Hepatocyte (in vitro differentiated cells): ENCODE results near the gene SORCS2. TPM values are rescaled to one million over a fixed set of nuclear protein-coding genes. Genes with fewer than 3 reads are reported as not detected.

ENCODE experiments used
- DNase-seq: peaks from one replicate; pipeline ENCODE4 v3.0.0-alpha.2; 2016; ENCODE audit warnings: low spot score
- H2AFZ ChIP-seq: fragments of 200-600 bp; sonication (generic); 2 replicates; pipeline ENCODE4 v1.6.0; 2016; ENCODE audit warnings: antibody characterized with exemption, mild to moderate bottlenecking
- H3K27ac ChIP-seq: fragments of 200-600 bp; sonication (generic); 2 replicates; pipeline ENCODE4 v1.5.1; 2016; ENCODE audit warnings: mild to moderate bottlenecking
- H3K27me3 ChIP-seq: fragments of 200-600 bp; sonication (generic); 2 replicates; pipeline ENCODE4 v1.6.1; 2016
- H3K36me3 ChIP-seq: fragments of 200-600 bp; sonication (generic); replicated peaks from 2 replicates; pipeline ENCODE4 v1.5.1; 2016; ENCODE audit warnings: low read depth; ENCODE audit not compliant: insufficient read depth
- H3K4me1 ChIP-seq: fragments of 200-600 bp; sonication (generic); 2 replicates; pipeline ENCODE4 v1.5.1; 2016; ENCODE audit warnings: mild to moderate bottlenecking, moderate library complexity; ENCODE audit not compliant: insufficient read depth
- H3K4me2 ChIP-seq: fragments of 200-600 bp; sonication (generic); 2 replicates; pipeline ENCODE4 v1.6.0; 2016
- H3K4me3 ChIP-seq: fragments of 200-600 bp; sonication (generic); 2 replicates; pipeline ENCODE4 v1.5.1; 2016; ENCODE audit warnings: mild to moderate bottlenecking
- H3K79me2 ChIP-seq: fragments of 200-600 bp; sonication (generic); 2 replicates; pipeline ENCODE4 v1.6.0; 2017; ENCODE audit warnings: mild to moderate bottlenecking
- H3K9me2 ChIP-seq: fragments of 200-600 bp; sonication (generic); replicated peaks from 2 replicates; pipeline ENCODE4 v1.6.0; 2017; ENCODE audit warnings: mild to moderate bottlenecking; ENCODE audit not compliant: insufficient read depth
- H3K9me3 ChIP-seq: fragments of 200-600 bp; sonication (generic); 2 replicates; pipeline ENCODE4 v1.5.1; 2016; ENCODE audit warnings: low read depth, mild to moderate bottlenecking
- H4K20me1 ChIP-seq: fragments of 200-600 bp; sonication (generic); 2 replicates; pipeline ENCODE4 v1.6.0; 2016; ENCODE audit warnings: mild to moderate bottlenecking; ENCODE audit not compliant: insufficient read depth, poor library complexity, severe bottlenecking
- CTCF ChIP-seq: fragments of 200-600 bp; sonication (generic); IDR thresholded peaks from 2 replicates; pipeline ENCODE4 v1.5.1; 2016; ENCODE audit warnings: antibody characterized with exemption, mild to moderate bottlenecking; ENCODE audit not compliant: poor library complexity
- EZH2 ChIP-seq: fragments of 200-600 bp; sonication (generic); IDR thresholded peaks from 2 replicates; pipeline ENCODE4 v1.6.1; 2016; ENCODE audit warnings: antibody characterized with exemption, mild to moderate bottlenecking, borderline replicate concordance
- EZH2phosphoT487 ChIP-seq: fragments of 200-600 bp; sonication (generic); IDR thresholded peaks from one replicate; pipeline ENCODE4 v1.6.1; 2018; ENCODE audit warnings: antibody characterized with exemption, mild to moderate bottlenecking, low read depth, moderate library complexity; ENCODE audit not compliant: unreplicated experiment, severe bottlenecking
- WGBS: methylation state at CpG from one replicate; pipeline ENCODE4 v1.1.6; 2016; ENCODE audit warnings: low lambda C conversion rate; ENCODE audit errors: missing lambda C conversion rate; 5-methylcytosine and 5-hydroxymethylcytosine counted together
- polyA plus RNA-seq: library from polyadenylated mRNA; unstranded; fragments of >200 nt; fragmentation: Nextera tagmentation; extraction: Ambion mirVana; gene quantifications from 2 replicates; pipeline ENCODE4 v1.2.1, GENCODE V29; 2016
- total RNA-seq: library from RNA; depleted of rRNA; stranded (reverse); fragments of >200 nt; gene quantifications from 2 replicates; pipeline ENCODE4 v1.2.3, GENCODE V29; 2014

The SORCS2 gene
- total and polyA plus RNA-seq, 2 experiments from 2014 or later = 1.6 to 4.8 TPM

- H4K20me1 ChIP-seq = no peaks in the 10 kb centered on the region
These were observed 101.4 kb downstream of the SORCS2 start for GRCh38 chr4:7293703-7294102.

GRCh38 chr4:7294176-7294756 is 101.9 kb downstream of the SORCS2 start:
- WGBS = 64% methylated on average over 5 of the region's 7 CpGs
- no peaks in the 10 kb centered on the region for H3K36me3 ChIP-seq
- H3K9me2 ChIP-seq = no peaks in the 10 kb centered on the region
- no peaks in the 10 kb centered on the region for H3K9me3 ChIP-seq
- no peak overlapping the region for H3K4me3 ChIP-seq
- H3K27me3 ChIP-seq = peaks cover 3% of the 10 kb centered on the region
- DNase-seq = no peak
- H2AFZ ChIP-seq = no peak overlapping the region
- H3K27ac ChIP-seq = no peak overlapping the region
- H3K79me2 ChIP-seq = no peaks in the 10 kb centered on the region
- no peaks in the 10 kb centered on the region for H4K20me1 ChIP-seq
- TF ChIP-seq EZH2 (no peak), CTCF (no peak), EZH2phosphoT487 (no peak)
- no peak overlapping the region for H3K4me2 ChIP-seq
- no peaks in the 10 kb centered on the region for H3K4me1 ChIP-seq

More at GRCh38 chr4:7293703-7294102, 101.4 kb downstream of the SORCS2 start:
- H3K9me2 ChIP-seq = no peaks in the 10 kb centered on the region
- no peaks in the 10 kb centered on the region for H3K9me3 ChIP-seq
- TF ChIP-seq EZH2 (no peak), EZH2phosphoT487 (no peak)
- peaks cover 3% of the 10 kb centered on the region for H3K27me3 ChIP-seq
- H3K4me3 ChIP-seq = no peak overlapping the region
- H3K27ac ChIP-seq = no peak overlapping the region
- no peaks in the 10 kb centered on the region for H3K4me1 ChIP-seq
- DNase-seq = no peak
- 76% methylated on average over 11 of the region's 11 CpGs for WGBS
- no peaks in the 10 kb centered on the region for H3K79me2 ChIP-seq
- H2AFZ ChIP-seq = no peak overlapping the region
- H3K4me2 ChIP-seq = no peak overlapping the region
- H3K36me3 ChIP-seq = no peaks in the 10 kb centered on the region

- Histone ChIP-seq H3K27ac (no peak overlapping the region), H3K4me3 (no peak overlapping the region), H3K36me3 (no peaks in the 10 kb centered on the region)
These were observed 103.0 kb downstream of the SORCS2 start for GRCh38 chr4:7295197-7295910.

More at GRCh38 chr4:7295197-7295910, 103.0 kb downstream of the SORCS2 start:
- no peaks in the 10 kb centered on the region for H4K20me1 ChIP-seq
- TF ChIP-seq CTCF = no peak
- no peak for TF ChIP-seq EZH2
- no peak for TF ChIP-seq EZH2phosphoT487
- WGBS = 86% methylated on average over 22 of the region's 22 CpGs
- H3K9me3 ChIP-seq = no peaks in the 10 kb centered on the region
- peaks cover 3% of the 10 kb centered on the region for H3K27me3 ChIP-seq
- H2AFZ ChIP-seq = no peak overlapping the region
- no peak overlapping the region for H3K4me2 ChIP-seq
- no peaks in the 10 kb centered on the region for H3K79me2 ChIP-seq
- H3K4me1 ChIP-seq = peaks cover 3% of the 10 kb centered on the region
- no peaks in the 10 kb centered on the region for H3K9me2 ChIP-seq
- DNase-seq = no peak
